Kidney (tissue), 14 donors: ENCODE results near the gene TANGO2. TPM values are rescaled to one million over a fixed set of nuclear protein-coding genes. Genes with fewer than 3 reads are reported as not detected.

Experiments used
- DNase-seq, 5 donors: peaks; one replicate each; pipeline ENCODE4 v3.0.0-alpha.2; 2013 to 2020
- FAIRE-seq: peaks from 2 replicates; lab custom pipeline; 2012; peaks lifted over from hg19 to GRCh38; lab: Jason Lieb, UNC
- H3K27ac ChIP-seq, 2 donors: one replicate each; pipeline ENCODE4 v1.7.0; 2013; ENCODE audit warnings: low read depth in 2 of 2, low read length in 2 of 2, inconsistent platforms in 1 of 2
- H3K27me3 ChIP-seq: one replicate; pipeline ENCODE4 v1.7.1; 2013; ENCODE audit warnings: low read length, inconsistent platforms; ENCODE audit not compliant: control insufficient read depth, insufficient read depth
- H3K36me3 ChIP-seq, 3 donors: one replicate each; pipeline versions ENCODE4 v1.7.0 to v1.7.1; 2013; ENCODE audit warnings: low read length in 3 of 3, control low read depth in 1 of 3, inconsistent platforms in 1 of 3; ENCODE audit not compliant: insufficient read depth in 3 of 3, control insufficient read depth in 2 of 3
- H3K4me1 ChIP-seq, 3 donors: one replicate each; pipeline versions ENCODE4 v1.7.0 to v1.7.1; 2013; ENCODE audit warnings: low read length in 3 of 3, inconsistent platforms in 1 of 3, low read depth in 1 of 3; ENCODE audit not compliant: control insufficient read depth in 2 of 3, insufficient read depth in 2 of 3
- H3K4me3 ChIP-seq, 3 donors: one replicate each; pipeline versions ENCODE4 v1.7.0 to v1.8.1; 2013; ENCODE audit warnings: low read length in 3 of 3, control low read depth in 1 of 3, inconsistent platforms in 1 of 3
- H3K9ac ChIP-seq, 3 donors: one replicate each; pipeline versions ENCODE4 v1.7.0 to v1.7.1; 2013; ENCODE audit warnings: low read length in 3 of 3, control low read depth in 1 of 3, inconsistent platforms in 1 of 3
- H3K9me3 ChIP-seq, 3 donors: one replicate each; pipeline versions ENCODE4 v1.7.0 to v1.7.1; 2013; ENCODE audit warnings: low read length in 3 of 3, control low read depth in 1 of 3, inconsistent platforms in 1 of 3; ENCODE audit not compliant: control insufficient read depth in 2 of 3, insufficient read depth in 1 of 3
- intact Hi-C: fragments of 100-400 bp; cut with DNase I; formaldehyde crosslinking; loops from one replicate; pipeline ENCODE4 v1.11.1; 2022
- polyA plus RNA-seq: library from polyadenylated mRNA; stranded (reverse); fragments of 350-450 nt; fragmentation: Illumina TruSeq; extraction: RNeasy Lipid Tissue Mini Kit (QIAGEN cat#74804); gene quantifications from one replicate; pipeline ENCODE4 v1.2.3, GENCODE V29; 2014; ENCODE audit warnings: low read depth, low replicate concordance; ENCODE audit not compliant: insufficient read depth
- total RNA-seq: library from RNA; stranded (reverse); fragmentation: NEBNext Ultra II Directional; extraction: Animal tissue kit (Norgen Biotek cat#: 25700); gene quantifications from one replicate; pipeline ENCODE4 v1.2.1, GENCODE V29; 2021
- TF ChIP-seq, protein P1 (sequence below): IDR thresholded peaks from 3 replicates; pipeline ENCODE4 v1.5.1; 2012; ENCODE audit warnings: mild to moderate bottlenecking, moderate library complexity, borderline replicate concordance; ENCODE audit not compliant: insufficient read depth; ENCODE audit errors: extremely low read depth
- donor health status: control.
- donor health status: control.
- donor health status: control.
- donor health status: control.
- donor health status: control.
- donor health status: DM: yes; HTN: yes; CAD: no.
- donor health status: Normal renal cell carcinoma (clear cell type).

TANGO2 gene
- total and polyA plus RNA-seq, 2 donors from 2014 or later = 27.7 to 37.3 TPM

GRCh38 chr22:20056696-20057386 lies 35.9 kb downstream of the TANGO2 start:
- Histone ChIP-seq H3K4me3 (no peak overlapping the region), H3K36me3 (peaks cover 0 to 21% (median 10%) of the 10 kb centered on the region in 3 donors), H3K4me1 (peaks cover 0 to 2% (median 0%) of the 10 kb centered on the region in 3 donors), H3K27ac (no peak overlapping the region), H3K27me3 (no peaks in the 10 kb centered on the region), H3K9ac (no peak overlapping the region), H3K9me3 (no peaks in the 10 kb centered on the region)
- intact Hi-C loops = no loop called here
- FAIRE-seq = no peak
- DNase-seq = no peak
- TF ChIP-seq, protein P1, sequence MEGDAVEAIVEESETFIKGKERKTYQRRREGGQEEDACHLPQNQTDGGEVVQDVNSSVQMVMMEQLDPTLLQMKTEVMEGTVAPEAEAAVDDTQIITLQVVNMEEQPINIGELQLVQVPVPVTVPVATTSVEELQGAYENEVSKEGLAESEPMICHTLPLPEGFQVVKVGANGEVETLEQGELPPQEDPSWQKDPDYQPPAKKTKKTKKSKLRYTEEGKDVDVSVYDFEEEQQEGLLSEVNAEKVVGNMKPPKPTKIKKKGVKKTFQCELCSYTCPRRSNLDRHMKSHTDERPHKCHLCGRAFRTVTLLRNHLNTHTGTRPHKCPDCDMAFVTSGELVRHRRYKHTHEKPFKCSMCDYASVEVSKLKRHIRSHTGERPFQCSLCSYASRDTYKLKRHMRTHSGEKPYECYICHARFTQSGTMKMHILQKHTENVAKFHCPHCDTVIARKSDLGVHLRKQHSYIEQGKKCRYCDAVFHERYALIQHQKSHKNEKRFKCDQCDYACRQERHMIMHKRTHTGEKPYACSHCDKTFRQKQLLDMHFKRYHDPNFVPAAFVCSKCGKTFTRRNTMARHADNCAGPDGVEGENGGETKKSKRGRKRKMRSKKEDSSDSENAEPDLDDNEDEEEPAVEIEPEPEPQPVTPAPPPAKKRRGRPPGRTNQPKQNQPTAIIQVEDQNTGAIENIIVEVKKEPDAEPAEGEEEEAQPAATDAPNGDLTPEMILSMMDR = no peak

GRCh38 chr22:20057596-20058268 lies 36.8 kb downstream of the TANGO2 start:
- Histone ChIP-seq H3K9me3 (no peaks in the 10 kb centered on the region), H3K4me1 (peaks cover 0 to 2% (median 0%) of the 10 kb centered on the region in 3 donors), H3K36me3 (peaks cover 0 to 20% (median 10%) of the 10 kb centered on the region in 3 donors), H3K4me3 (no peak overlapping the region), H3K27ac (no peak overlapping the region), H3K27me3 (no peaks in the 10 kb centered on the region), H3K9ac (no peak overlapping the region)
- intact Hi-C loops = no loop called here
- TF ChIP-seq, protein P1 = no peak
- no peak for FAIRE-seq
- DNase-seq = no peak

DNA sequence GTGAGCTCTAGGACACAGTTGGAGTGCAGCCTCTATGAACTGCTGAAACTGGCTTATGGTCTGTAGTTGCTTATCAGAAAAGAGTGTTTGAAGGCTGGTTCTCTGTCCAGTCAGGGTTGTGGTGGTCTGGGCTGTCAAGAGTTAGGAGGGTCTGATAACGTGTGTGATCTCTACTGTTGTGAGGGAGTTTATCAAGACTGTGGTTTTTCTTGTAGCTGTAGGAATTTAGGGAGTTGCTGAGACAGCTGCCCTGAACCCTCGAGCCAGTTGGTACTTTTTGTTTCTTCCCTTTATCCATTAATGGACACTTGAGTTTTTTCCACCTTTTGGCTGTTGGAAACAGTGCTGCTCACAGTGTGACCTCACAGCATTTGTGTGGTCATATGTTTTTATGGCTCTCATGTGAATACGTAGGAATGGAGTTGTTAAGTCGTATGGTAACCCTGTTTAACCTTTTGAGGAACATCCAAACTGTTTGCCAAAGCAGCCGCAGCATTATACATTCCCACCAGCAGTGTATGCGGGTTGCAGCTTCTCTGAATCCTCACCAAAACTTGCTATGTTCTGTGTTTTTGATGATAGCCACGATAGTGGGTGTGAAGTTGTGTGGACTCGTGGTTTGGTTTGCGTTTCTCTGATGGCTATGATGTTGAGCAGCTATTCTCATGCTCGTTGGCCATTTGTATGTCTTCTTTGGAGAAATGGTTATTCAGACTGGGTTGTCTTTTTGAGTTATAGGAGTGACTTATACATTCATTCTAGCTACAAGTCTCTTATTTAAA lies 38.3 kb downstream of the TANGO2 start:
- intact Hi-C loops = no loop called here
- no peak for DNase-seq
- H3K9me3 ChIP-seq = no peaks in the 10 kb centered on the region
- no peak overlapping the region for H3K9ac ChIP-seq
- peaks cover 0 to 2% (median 0%) of the 10 kb centered on the region in 3 donors for H3K4me1 ChIP-seq
- no peaks in the 10 kb centered on the region for H3K27me3 ChIP-seq
- H3K36me3 ChIP-seq = peaks cover 0 to 13% (median 6%) of the 10 kb centered on the region in 3 donors
- no peak overlapping the region for H3K27ac ChIP-seq
- no peak for FAIRE-seq
- TF ChIP-seq, protein P1 = no peak
- H3K4me3 ChIP-seq = no peak overlapping the region
